ENCODE measurements around the gene HMGB2.

The HMGB2 gene

DNA sequence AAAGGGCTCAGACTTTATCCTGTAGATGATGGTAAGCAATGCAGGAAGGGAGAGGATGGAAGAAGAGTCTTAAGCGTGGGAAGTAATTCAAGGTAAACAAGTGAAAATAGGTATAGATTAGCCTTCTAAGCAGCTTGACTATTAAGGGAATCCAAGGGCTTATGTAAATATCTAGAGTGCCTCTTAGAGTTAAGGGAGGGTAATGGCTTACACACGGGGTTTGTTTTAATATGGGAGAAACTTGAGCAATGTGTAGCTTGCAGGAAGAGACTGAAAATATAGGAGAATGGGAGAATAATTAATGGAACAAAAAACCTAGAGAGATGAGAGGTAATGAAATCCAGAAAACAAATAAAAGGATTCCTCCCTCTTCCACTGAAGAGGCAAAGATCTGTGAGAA is 23.8 kb upstream of the HMGB2 start:
- Histone ChIP-seq H3K9ac (ENCODE audit: insufficient read length, low read depth) (no peak overlapping the region), H3K36me3 (ENCODE audit: insufficient read depth, insufficient read length, low read length) (no peaks in the 10 kb centered on the region), H3K9me3 (ENCODE audit: insufficient read depth, low read length) (no peaks in the 10 kb centered on the region), H3K4me1 (ENCODE audit: insufficient read depth, insufficient read length) (no peaks in the 10 kb centered on the region), H3K27me3 (ENCODE audit: insufficient read depth, insufficient read length) (no peaks in the 10 kb centered on the region), H3K4me3 (ENCODE audit: insufficient read length, low read depth) (no peak overlapping the region)
- TF ChIP-seq SUZ12 (IDR thresholded peaks at IDR 0.05; ENCODE audit: extremely low read depth, insufficient read depth, insufficient read length) (no peak), YY1 (IDR thresholded peaks at IDR 0.05; ENCODE audit: insufficient read depth, insufficient read length) (no peak), ZNF274 (IDR thresholded peaks at IDR 0.05; ENCODE audit: low read depth, low read length) (no peak)
- DNase-seq (ENCODE audit: low read depth, low spot score): no peak

DNA sequence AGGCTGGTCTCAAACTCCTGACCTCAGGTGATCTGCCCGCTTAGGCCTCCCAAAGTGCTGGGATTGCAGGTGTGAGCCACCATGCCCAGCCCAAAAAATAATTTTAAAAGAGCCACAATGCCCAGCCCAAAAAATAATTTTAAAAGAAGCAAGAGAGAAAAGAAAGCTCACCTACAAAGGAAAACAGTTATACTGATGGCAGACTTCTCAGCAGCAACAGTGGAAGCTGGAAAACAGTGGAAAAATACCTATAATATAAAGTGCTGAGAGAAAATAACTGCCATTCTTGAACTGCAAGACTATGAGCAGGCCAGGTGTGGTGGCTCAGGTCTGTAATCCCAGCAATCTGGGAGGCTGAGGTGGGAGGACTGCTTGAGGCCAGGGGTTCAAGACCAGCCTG is 13.3 kb upstream of the HMGB2 start:
- H3K4me1 ChIP-seq (ENCODE audit: insufficient read depth, insufficient read length): no peaks in the 10 kb centered on the region
- H3K4me3 ChIP-seq (ENCODE audit: insufficient read length, low read depth): no peak overlapping the region
- H3K9me3 ChIP-seq (ENCODE audit: insufficient read depth, low read length): no peaks in the 10 kb centered on the region
- H3K9ac ChIP-seq (ENCODE audit: insufficient read length, low read depth): no peak overlapping the region
- H3K36me3 ChIP-seq (ENCODE audit: insufficient read depth, insufficient read length, low read length): no peaks in the 10 kb centered on the region
- TF ChIP-seq ZNF274 (IDR thresholded peaks at IDR 0.05; ENCODE audit: low read depth, low read length) (no peak), YY1 (IDR thresholded peaks at IDR 0.05; ENCODE audit: insufficient read depth, insufficient read length) (no peak), SUZ12 (IDR thresholded peaks at IDR 0.05; ENCODE audit: extremely low read depth, insufficient read depth, insufficient read length) (no peak)
- no peaks in the 10 kb centered on the region for H3K27me3 ChIP-seq (ENCODE audit: insufficient read depth, insufficient read length)
- DNase-seq (ENCODE audit: low read depth, low spot score): no peak

DNA sequence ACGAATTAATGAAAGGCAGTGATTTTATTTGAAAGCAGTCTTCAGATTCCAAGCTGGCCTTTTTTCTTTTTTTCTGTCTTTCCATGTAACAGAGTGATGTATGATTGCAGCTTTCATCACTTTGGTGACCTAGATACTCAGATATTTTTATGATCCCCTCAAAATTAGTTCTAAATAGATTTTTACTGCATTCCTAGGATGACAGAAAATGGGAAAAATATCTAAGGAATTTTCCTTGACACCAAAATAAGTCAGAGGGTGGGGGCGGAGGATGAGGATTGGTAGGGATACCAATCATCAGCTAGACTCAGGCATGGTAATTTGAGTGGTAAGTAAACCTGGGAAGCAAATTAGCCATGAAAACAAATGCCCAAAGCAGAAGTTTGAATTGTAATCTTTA is 11.9 kb upstream of the HMGB2 start:
- Histone ChIP-seq H3K4me3 (ENCODE audit: insufficient read length, low read depth) (no peak overlapping the region), H3K36me3 (ENCODE audit: insufficient read depth, insufficient read length, low read length) (no peaks in the 10 kb centered on the region), H3K4me1 (ENCODE audit: insufficient read depth, insufficient read length) (no peaks in the 10 kb centered on the region), H3K27me3 (ENCODE audit: insufficient read depth, insufficient read length) (no peaks in the 10 kb centered on the region), H3K9me3 (ENCODE audit: insufficient read depth, low read length) (no peaks in the 10 kb centered on the region), H3K9ac (ENCODE audit: insufficient read length, low read depth) (no peak overlapping the region)
- TF ChIP-seq YY1 (IDR thresholded peaks at IDR 0.05; ENCODE audit: insufficient read depth, insufficient read length) (no peak), SUZ12 (IDR thresholded peaks at IDR 0.05; ENCODE audit: extremely low read depth, insufficient read depth, insufficient read length) (no peak), ZNF274 (IDR thresholded peaks at IDR 0.05; ENCODE audit: low read depth, low read length) (no peak)
- no peak for DNase-seq (ENCODE audit: low read depth, low spot score)

DNA sequence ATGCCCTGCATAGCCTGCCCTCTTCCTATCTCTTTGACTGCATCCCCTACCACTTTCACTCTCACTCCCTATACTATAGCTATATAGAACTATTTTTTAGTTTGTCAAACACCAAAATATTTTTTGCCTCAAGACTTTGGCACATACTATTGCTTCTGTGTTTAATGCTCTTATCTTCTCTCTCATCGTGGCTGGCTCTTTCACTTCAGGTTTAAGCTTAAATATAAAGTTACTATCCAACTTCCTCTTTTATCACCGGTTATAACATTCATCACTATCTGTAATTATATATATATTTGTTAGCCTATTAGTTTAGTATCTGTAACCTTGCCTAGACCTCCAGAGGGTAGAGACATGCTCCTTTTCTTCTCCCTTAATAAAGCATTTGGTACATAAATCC is 11.5 kb upstream of the HMGB2 start:
- no peak for TF ChIP-seq SUZ12 (IDR thresholded peaks at IDR 0.05; ENCODE audit: extremely low read depth, insufficient read depth, insufficient read length)
- TF ChIP-seq ZNF274 (IDR thresholded peaks at IDR 0.05; ENCODE audit: low read depth, low read length): no peak
- TF ChIP-seq YY1 (IDR thresholded peaks at IDR 0.05; ENCODE audit: insufficient read depth, insufficient read length): no peak
- Histone ChIP-seq H3K9me3 (ENCODE audit: insufficient read depth, low read length) (no peaks in the 10 kb centered on the region), H3K36me3 (ENCODE audit: insufficient read depth, insufficient read length, low read length) (no peaks in the 10 kb centered on the region), H3K9ac (ENCODE audit: insufficient read length, low read depth) (no peak overlapping the region), H3K4me3 (ENCODE audit: insufficient read length, low read depth) (no peak overlapping the region), H3K27me3 (ENCODE audit: insufficient read depth, insufficient read length) (no peaks in the 10 kb centered on the region), H3K4me1 (ENCODE audit: insufficient read depth, insufficient read length) (no peaks in the 10 kb centered on the region)
- no peak for DNase-seq (ENCODE audit: low read depth, low spot score)

GRCh38 chr4:173343832-173344397 is 9.8 kb upstream of the HMGB2 start:
- Histone ChIP-seq H3K4me3 (ENCODE audit: insufficient read length, low read depth) (no peak overlapping the region), H3K27me3 (ENCODE audit: insufficient read depth, insufficient read length) (no peaks in the 10 kb centered on the region), H3K9ac (ENCODE audit: insufficient read length, low read depth) (no peak overlapping the region), H3K9me3 (ENCODE audit: insufficient read depth, low read length) (no peaks in the 10 kb centered on the region), H3K36me3 (ENCODE audit: insufficient read depth, insufficient read length, low read length) (no peaks in the 10 kb centered on the region), H3K4me1 (ENCODE audit: insufficient read depth, insufficient read length) (no peaks in the 10 kb centered on the region)
- DNase-seq (ENCODE audit: low read depth, low spot score): no peak
- no peak for TF ChIP-seq YY1 (IDR thresholded peaks at IDR 0.05; ENCODE audit: insufficient read depth, insufficient read length)
- TF ChIP-seq ZNF274 (IDR thresholded peaks at IDR 0.05; ENCODE audit: low read depth, low read length): no peak
- TF ChIP-seq SUZ12 (IDR thresholded peaks at IDR 0.05; ENCODE audit: extremely low read depth, insufficient read depth, insufficient read length): no peak

DNA sequence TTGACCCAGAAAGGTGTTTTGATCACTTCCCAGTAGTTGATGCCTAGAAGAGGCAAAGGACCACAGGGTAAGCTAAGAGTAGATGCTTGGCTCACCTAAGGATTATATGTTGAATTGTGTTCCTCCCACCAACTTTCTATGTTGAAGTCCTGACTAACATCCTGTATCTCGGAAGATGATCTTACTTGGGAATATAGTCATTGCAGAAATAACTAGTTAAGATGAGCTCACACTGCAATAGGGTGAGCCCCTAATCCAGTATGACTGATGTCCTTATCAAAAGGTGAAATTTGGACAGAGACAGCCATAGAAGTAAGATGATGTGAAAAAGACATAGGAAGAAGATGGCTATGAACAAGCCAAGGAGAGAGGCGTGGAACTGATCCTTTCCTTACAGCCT is 3.3 kb upstream of the HMGB2 start:
- Histone ChIP-seq H3K4me1 (ENCODE audit: insufficient read depth, insufficient read length) (no peaks in the 10 kb centered on the region), H3K36me3 (ENCODE audit: insufficient read depth, insufficient read length, low read length) (peaks cover 11% of the 10 kb centered on the region), H3K27me3 (ENCODE audit: insufficient read depth, insufficient read length) (no peaks in the 10 kb centered on the region), H3K9me3 (ENCODE audit: insufficient read depth, low read length) (no peaks in the 10 kb centered on the region), H3K4me3 (ENCODE audit: insufficient read length, low read depth) (no peak overlapping the region), H3K9ac (ENCODE audit: insufficient read length, low read depth) (no peak overlapping the region)
- DNase-seq (ENCODE audit: low read depth, low spot score): no peak
- TF ChIP-seq SUZ12 (IDR thresholded peaks at IDR 0.05; ENCODE audit: extremely low read depth, insufficient read depth, insufficient read length) (no peak), YY1 (IDR thresholded peaks at IDR 0.05; ENCODE audit: insufficient read depth, insufficient read length) (no peak)

DNA sequence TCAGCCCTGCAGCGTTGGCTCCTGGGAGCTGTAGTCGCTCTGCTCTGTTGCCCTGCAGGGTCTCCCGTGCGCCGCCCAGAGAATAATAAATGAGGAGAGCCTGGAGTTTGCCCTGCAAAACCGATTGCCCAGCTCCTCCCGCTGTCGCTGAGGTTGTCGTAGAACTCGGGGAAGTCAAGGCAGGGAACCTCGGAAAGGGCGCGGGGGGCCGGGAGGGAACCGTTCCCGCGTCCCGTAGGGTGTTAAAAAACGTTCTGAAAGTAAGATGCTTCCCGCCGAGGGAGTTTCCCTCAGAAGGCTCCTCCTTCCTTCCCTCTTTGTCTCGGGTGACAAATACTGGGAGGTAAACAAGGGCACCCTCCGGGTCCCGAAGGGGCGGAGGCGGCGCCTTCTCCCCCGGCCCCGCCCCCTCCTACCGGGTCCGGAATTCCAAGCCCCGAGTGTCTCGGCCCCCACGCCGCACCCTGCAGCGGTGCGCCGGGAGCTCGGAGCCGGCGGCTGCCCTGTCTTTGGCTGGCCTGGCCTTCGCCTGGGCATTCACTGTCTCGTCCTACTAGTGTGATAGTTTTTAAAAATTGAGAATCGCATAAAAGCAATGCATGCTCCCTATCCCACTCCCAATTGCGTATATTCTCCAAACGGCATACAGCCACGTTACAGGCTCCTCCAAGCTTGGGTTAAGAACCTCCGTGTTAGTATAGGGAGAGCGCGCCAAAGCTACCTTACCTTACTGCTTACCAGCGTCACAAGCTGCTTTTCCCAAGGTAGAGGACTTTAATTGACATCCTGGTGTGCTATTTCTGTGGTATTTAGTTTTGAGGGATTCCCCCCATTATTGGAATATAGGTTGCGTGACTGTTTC is 964 bp upstream of the HMGB2 start:
- Histone ChIP-seq H3K4me1 (ENCODE audit: insufficient read depth, insufficient read length) (no peaks in the 10 kb centered on the region), H3K36me3 (ENCODE audit: insufficient read depth, insufficient read length, low read length) (peaks cover 28% of the 10 kb centered on the region), H3K27me3 (ENCODE audit: insufficient read depth, insufficient read length) (no peaks in the 10 kb centered on the region), H3K4me3 (ENCODE audit: insufficient read length, low read depth) (peak overlapping the region; percentile 57), H3K9me3 (ENCODE audit: insufficient read depth, low read length) (no peaks in the 10 kb centered on the region), H3K9ac (ENCODE audit: insufficient read length, low read depth) (peak overlapping the region; percentile 99)
- peak; percentile 71 for DNase-seq (ENCODE audit: low read depth, low spot score)
- TF ChIP-seq SUZ12 (IDR thresholded peaks at IDR 0.05; ENCODE audit: extremely low read depth, insufficient read depth, insufficient read length): no peak
- no peak for TF ChIP-seq ZNF274 (IDR thresholded peaks at IDR 0.05; ENCODE audit: low read depth, low read length)
- TF ChIP-seq YY1 (IDR thresholded peaks at IDR 0.05; ENCODE audit: insufficient read depth, insufficient read length): no peak
